Stimulated activated CD4-positive, alpha-beta T cell treated with anti-CD3 and anti-CD28 coated beads, TNF-alpha, amount 100 ng/mL, for 1 hour (primary cell): ENCODE results near the gene SHISAL2B.
"Not testable (repeated sequence)": the region's sequence is repeated elsewhere in the genome, so short reads cannot be mapped to it uniquely, and the experiment has no call there.

ENCODE experiments used
- DNase-seq, 3 donors: peaks; one replicate each; pipeline ENCODE4 v3.0.0-alpha.2; 2020; ENCODE audit warnings: low read depth in 3 of 3, low spot score in 1 of 3

The SHISAL2B gene

DNA sequence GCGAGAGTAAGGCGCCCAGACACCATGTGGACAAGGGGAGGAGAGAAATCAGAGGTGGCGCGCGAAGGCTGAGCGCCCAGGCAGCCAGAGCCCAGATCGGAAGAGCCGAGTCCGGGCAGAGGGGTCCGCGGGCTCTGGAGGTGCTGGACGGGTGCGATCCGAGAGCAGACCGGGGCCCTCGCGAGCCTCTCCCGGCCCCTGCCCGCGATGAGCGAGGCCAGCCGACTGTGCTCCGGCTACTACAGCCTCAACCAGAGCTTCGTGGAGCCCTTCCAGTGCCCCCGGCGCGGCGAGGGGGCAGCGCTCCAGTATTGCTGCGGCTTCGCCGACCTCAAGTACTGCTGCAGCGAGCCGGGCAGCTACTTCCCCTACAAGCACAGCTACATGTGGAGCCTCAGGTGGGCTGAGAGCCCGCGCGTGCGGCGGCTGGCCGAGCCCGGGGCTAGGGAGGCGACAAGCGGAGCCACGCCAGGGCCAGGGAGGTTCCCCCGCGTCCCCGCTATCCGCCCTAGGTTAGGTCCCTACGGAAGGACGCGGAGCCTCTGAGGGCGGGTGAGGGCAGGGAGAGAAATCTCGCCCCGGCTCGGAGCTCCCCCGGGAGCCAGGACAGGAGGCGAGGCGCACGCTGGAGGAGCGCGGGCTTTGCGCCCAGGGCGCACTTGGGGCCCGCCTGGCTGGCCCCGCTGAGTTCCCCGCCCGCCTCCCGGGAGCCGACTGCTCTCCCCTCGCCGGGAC lies at the start of gene SHISAL2B:
Gene SHISAL2B (plus strand): TSS at position 87 of the 735 bp plus-strand sequence. CDS start 121 bp downstream, at position 208.
- no peak for DNase-seq

DNA sequence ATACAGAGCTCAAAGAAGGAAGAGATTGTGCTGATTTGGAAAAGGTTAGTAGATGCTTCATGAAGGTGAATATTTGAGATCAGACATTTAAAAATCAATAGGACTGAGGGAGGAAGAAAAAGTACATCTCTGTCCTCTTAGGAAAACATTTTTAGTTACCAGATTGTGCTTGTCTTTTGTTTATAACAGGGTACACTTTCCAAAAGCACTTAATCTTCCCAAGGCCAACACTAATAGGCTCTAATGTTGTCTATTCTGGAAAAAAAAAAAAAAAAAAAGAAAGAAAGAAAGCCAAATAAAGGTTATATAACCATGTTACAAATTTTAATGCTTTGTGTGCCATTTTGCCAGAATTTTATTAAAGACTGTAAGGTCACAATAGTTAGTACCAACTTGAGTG lies 45.5 kb upstream of the SHISAL2B start:
- DNase-seq = no peak

- no peak for DNase-seq
These were observed 44.1 kb upstream of the SHISAL2B start for GRCh38 chr5:64646169-64646568.

GRCh38 chr5:64649512-64649911 lies 40.8 kb upstream of the SHISAL2B start:
- no peak for DNase-seq

DNA sequence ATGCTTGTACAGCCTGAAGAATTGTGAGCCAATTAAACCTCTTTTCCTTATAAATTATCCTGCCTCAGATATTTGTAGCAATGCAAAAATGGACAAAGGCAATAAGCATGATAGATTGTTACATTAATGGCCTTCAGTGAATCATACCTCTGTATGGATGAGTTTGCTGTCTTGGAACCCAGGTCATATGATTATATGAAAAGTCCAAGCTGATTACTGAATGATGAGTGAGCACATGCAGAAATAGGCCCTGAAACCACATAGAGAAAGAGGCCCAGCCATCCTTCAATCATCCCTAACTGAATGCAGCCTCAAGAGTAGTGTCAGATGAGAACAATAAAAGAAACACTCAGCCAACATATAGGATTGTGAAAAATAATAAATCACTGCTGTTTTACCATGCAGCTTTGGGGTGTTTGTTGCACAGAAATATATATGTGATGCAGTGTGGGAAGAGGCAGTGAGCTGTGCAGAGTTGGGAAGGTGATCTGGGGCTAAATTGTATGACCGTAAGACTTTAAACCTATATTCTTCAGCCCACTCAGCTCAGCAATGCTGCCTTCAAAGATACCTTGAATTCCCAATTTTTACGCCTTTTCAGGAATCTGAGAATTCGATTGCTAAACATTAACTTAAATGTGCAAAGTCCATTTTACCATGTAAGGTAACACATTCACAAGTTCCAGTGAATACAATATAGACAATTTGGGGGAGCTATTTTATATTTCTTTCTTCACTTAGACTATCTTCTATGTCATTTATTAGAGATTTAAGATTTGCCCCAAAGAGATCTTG lies 36.3 kb upstream of the SHISAL2B start:
- DNase-seq = no peak

DNA sequence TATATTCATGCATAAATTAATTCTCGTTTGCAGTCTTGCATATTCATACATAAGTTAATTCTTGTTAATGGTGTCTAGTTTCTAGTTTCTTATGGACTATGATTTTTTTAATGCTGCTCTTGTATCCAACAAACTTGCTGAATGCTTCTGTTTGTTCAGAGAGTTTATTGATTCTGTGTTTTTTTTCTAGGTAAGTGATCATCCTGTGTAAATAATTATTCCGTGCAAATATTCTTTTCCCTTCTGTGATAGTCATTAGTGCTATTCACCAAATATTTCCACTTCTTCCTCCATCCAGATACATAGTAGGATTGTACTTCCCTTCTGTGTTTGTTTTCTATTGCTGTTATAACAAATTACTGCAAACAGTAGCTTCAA lies 35.8 kb upstream of the SHISAL2B start:
- DNase-seq = no peak

DNA sequence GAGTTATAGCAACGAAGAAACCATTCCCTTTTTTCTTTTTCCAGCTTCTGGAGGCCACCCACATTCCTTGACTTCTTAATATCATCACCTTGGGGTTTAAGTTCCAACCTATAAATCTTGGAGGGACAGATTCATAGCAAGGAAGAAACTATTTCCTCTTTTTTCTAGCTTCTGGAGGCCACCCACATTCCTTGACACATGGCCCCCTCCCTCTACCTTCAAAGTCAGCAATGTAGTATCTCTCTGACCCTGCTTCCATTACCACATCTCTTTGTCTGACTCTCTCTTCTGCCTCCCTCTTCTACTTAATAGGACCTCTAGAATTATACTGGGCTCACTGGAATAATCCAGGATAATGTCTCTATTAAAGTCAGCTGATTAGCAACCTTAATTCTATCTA lies 34.7 kb upstream of the SHISAL2B start:
- DNase-seq = no peak

DNA sequence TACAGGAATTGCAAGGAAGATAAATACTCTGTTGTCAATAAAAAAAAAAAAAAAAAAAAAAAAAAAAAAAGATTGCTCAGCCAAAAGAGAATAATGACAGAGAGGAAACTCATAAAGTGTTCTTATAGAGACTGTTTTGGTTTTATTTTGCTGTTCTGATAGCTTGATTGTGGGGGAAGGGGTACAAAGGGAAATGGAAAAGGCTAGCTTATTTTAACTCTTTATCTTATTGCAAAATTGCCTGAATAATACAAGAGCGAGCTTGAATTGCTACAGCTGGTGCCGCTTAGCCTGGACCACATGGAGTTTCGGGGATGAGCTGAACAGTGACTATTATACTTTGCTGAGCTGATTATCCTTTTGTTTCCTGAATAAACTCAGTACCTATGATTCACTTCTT lies 31.0 kb upstream of the SHISAL2B start:
- DNase-seq = no peak

DNA sequence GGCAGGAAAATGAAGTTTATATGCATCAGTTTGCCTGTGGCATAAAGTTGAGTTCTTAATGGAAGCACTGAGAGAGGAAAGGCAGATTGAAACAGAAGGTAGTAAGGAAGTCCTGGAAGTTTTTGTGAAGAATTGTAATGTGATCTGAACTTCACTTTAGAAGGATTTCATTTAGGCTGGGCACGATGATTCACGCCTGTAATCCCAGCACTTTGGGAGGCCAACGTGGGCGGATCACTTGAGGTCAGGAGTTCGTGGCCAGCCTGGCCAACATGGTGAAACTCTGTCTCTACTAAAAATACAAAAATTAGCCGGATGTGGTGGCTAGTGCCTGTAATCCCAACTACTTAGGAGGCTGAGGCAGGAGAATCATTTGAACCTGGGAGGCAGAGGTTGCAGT lies 27.1 kb upstream of the SHISAL2B start:
- DNase-seq = not testable (repeated sequence)

GRCh38 chr5:64665243-64665642 lies 25.1 kb upstream of the SHISAL2B start:
- DNase-seq = no peak

GRCh38 chr5:64666078-64666477 lies 24.2 kb upstream of the SHISAL2B start:
- no peak for DNase-seq

DNA sequence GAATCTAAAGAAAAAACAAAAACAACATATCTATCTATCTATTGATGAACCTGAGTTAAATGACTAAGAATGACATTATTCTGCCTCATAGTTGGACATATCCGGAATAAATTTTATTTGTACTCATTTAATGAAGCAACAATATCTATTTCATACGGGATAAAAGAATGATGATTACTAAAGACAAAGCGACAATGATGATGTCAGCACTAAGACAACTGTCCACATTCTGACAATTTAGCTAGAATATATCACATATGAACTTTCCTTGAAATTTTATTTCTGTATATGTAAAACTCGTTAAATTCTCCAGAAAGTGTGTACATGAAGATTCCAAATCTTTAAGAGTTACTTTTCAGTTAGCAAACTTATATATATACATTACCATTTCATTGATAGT lies 23.2 kb upstream of the SHISAL2B start:
- no peak for DNase-seq

GRCh38 chr5:64670277-64670676 lies 20.0 kb upstream of the SHISAL2B start:
- DNase-seq = no peak

GRCh38 chr5:64671678-64672077 lies 18.6 kb upstream of the SHISAL2B start:
- DNase-seq = no peak

DNA sequence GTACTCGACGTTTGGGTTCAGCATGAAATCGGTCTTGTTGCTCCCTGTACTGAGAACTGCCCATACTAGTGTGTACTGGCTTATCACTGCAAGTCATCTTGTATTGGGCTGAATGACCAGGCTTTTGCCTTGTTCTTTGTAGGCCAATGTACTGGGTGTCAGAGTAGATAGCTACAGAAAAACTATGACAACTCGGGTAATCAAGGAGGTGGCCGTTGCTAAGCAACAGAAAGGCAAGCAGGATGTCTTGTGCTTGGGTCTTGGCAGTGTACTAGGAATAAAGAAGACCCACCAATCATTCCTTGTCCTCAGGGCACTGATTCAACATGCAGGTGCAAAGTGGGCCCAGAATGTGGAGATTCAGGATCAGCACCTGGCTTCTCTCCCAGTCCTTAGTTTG lies 11.9 kb upstream of the SHISAL2B start:
- DNase-seq = no peak

GRCh38 chr5:64680289-64680688 lies 10.0 kb upstream of the SHISAL2B start:
- no peak for DNase-seq

GRCh38 chr5:64682608-64683007 lies 7.7 kb upstream of the SHISAL2B start:
- no peak for DNase-seq

DNA sequence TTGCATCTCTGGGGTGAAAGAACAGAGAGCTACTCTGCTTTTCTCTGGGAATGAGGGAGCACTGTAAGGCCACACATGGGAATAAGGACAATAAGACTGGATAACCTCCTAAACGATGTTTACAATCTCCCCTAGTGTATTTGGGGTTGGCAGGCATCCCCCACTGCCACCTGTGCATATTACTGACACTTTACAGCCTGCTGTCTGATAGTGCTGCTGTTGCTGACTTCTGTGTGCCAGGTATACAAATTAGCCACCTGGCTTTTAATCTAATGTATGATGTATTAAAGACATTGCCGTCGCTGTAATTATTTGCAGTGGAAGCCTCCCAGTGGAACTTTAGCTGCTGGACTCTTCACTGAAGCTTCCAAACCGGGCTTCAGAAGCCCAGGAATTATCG lies 4.4 kb upstream of the SHISAL2B start:
- no peak for DNase-seq

GRCh38 chr5:64688391-64688790 lies 1.9 kb upstream of the SHISAL2B start:
- no peak for DNase-seq

DNA sequence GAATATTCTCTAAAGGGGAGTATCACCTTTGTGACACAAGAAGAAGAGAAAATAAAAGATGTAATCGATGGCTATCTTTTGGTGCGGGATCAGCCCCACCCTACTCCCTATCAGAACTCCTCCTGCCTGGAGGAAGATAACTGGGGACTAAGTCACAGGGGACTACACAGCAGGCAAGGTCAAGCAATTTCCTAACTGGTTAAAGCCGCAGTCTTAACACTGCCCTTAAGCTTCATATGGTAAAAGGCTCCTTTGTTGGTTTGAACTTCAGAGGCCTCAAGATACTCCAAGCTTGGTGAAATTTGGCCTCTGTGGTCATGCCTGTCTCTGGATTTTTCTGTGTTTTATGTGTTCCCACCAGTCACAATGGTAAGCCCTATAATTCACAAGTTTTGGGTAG lies 1.3 kb upstream of the SHISAL2B start:
- DNase-seq = no peak

DNA sequence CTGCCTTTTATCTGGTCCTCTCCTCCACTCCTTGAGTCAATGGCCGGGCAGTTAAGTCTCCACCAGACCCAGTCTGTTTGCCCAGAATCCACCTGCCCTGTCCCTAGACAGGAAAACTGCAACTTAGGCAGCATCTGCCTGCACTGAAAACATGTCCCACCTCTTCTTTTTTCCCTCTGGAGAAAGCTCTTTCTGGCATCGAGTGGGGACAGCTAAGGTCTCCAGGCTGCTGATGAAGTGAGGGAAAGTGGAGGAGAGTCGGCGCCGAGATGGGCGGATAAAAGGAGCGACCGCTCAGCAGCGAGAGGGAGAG lies 243 bp upstream of the SHISAL2B start:
- DNase-seq = no peak

DNA sequence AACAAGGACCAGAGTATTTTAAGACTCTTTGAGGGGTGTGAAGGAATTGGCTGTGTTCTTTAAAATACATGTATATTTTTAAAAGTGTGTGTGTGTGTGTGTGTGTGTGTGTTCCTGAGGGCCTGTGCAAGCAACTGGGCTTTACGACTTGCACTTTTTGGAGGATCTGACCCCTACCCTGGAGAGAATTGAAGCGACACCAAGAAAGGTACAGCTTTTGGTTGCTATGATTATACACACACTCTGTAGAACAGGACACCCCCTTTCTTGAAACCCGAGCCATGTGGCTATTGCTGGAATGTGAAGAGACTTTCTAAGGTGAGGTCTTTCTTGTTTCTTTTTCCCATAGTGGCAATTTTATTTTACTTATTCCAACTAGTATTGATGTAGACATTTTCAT lies 988 bp downstream of the SHISAL2B start:
- no peak for DNase-seq

- no peak for DNase-seq
These were observed 3.3 kb downstream of the SHISAL2B start for GRCh38 chr5:64693636-64694035.
